NB4 (cell line): ENCODE results near the gene LTA4H.

Experiments used
- CTCF ChIP-seq: IDR thresholded peaks from one replicate; pipeline ENCODE4 v1.5.1; 2012; ENCODE audit warnings: low read depth, low read length
- MAX ChIP-seq: IDR thresholded peaks from 2 replicates; pipeline ENCODE4 v1.6.1; 2011; ENCODE audit warnings: low read depth, low read length
- MYC ChIP-seq: IDR thresholded peaks from 2 replicates; pipeline ENCODE4 v1.6.1; 2011; ENCODE audit warnings: low read depth, low read length
- POLR2A ChIP-seq: IDR thresholded peaks from 2 replicates; pipeline ENCODE4 v1.6.1; 2011; ENCODE audit warnings: mild to moderate bottlenecking; ENCODE audit not compliant: insufficient read length; ENCODE audit errors: extremely low read depth

- TF ChIP-seq CTCF (no peak), MAX (no peak), POLR2A (no peak), MYC (no peak)
These were observed 29.6 kb upstream of the LTA4H start for GRCh38 chr12:96064966-96065365.
